Cardiac fibroblast (primary cell): ENCODE measurements around the gene MAGEL2.

ENCODE experiments used
- DNase-seq, 2 donors: peaks; one replicate each; pipeline versions ENCODE4 v3.0.0 to v3.0.0-alpha.2; 2010; ENCODE audit warnings: low read depth in 2 of 2
- H3K4me3 ChIP-seq, 2 donors: replicated peaks in 1 of 2; 1 replicate in 1 of 2; 2 replicates in 1 of 2; pipeline ENCODE4 v1.5.1; 2011; ENCODE audit warnings: low read depth in 2 of 2, low read length in 2 of 2, mild to moderate bottlenecking in 2 of 2, moderate library complexity in 1 of 2
- CTCF ChIP-seq: IDR thresholded peaks from one replicate; pipeline ENCODE4 v1.5.1; 2011; ENCODE audit warnings: low read depth, mild to moderate bottlenecking, low read length, inconsistent platforms

The MAGEL2 gene

GRCh38 chr15:23647421-23648370 is at the start of gene MAGEL2:
MAGEL2 (minus strand) TSS chr15:23647867; CDS start chr15:23647742, 125 bp downstream.
- peak in 1 of 2 donors; percentile 0 for DNase-seq
- no peak for TF ChIP-seq CTCF
- peak within 1 kb of the TSS; percentile 4 to 22 for H3K4me3 ChIP-seq

DNA sequence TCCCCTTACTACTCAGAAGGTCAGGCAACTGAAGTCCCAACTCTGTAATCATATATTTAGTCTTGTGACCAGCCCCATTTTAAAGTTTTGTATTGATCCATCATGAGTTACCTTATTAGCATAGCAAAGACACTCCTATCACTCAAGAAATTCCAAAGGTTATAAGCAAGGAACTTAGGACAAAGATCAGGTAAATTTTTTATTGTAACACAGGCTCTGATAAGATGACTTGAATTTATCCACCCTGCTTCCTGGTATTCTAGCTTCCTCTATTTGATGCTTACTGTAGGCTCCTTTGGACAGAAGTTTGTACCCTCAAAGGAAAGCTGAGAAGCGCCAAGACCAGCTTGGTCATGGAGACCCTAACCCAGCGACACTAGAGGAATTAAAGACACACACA is 47.6 kb upstream of the MAGEL2 start:
- no peak for DNase-seq
- no peak overlapping the region for H3K4me3 ChIP-seq
- no peak for TF ChIP-seq CTCF

- TF ChIP-seq CTCF, result no peak
- no peak for DNase-seq
- no peak overlapping the region for H3K4me3 ChIP-seq
These were observed 46.9 kb upstream of the MAGEL2 start for GRCh38 chr15:23694592-23694991.

GRCh38 chr15:23690450-23690852 is 42.8 kb upstream of the MAGEL2 start:
- no peak overlapping the region for H3K4me3 ChIP-seq
- DNase-seq, result peak; percentile 9 to 76
- TF ChIP-seq CTCF, result no peak

- DNase-seq, result no peak
- TF ChIP-seq CTCF, result no peak
- no peak overlapping the region for H3K4me3 ChIP-seq
These were observed 42.3 kb upstream of the MAGEL2 start for GRCh38 chr15:23690015-23690414.

DNA sequence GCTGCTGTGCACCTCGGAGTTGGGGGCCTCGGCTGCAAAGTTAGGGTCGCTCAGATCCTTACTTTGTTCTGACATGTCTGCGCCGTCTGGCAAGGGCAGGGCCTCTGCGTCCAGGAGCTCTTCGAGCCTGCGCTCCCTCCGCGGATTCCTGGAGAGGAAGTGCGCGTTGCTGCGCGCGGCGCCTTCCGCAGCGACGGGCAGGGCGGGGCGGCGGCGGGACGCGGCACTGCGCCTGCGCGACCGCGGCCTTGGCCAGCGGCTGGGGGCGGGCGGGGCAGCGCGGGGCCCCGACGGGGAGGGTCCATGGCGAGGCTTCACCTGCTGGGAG is 39.4 kb upstream of the MAGEL2 start, which contains the start of gene NDN:
NDN (minus strand) TSS at position 163 of the 328 bp plus-strand sequence; CDS start at position 75, 88 bp downstream.
- TF ChIP-seq CTCF, result no peak
- peak; percentile 1 to 57 for DNase-seq
- peak within 1 kb of the TSS in 1 of 2 donors; percentile 48 for H3K4me3 ChIP-seq
